KMS-11 (cell line): ENCODE measurements around the gene SPRED3.
"Not testable (repeated sequence)": the region's sequence is repeated elsewhere in the genome, so short reads cannot be mapped to it uniquely, and the experiment has no call there.

Source experiments
- H2AFZ ChIP-seq: fragments of 200-600 bp; sonication (generic); 2 replicates; pipeline ENCODE4 v1.6.1; 2016; ENCODE audit warnings: antibody characterized with exemption, mixed run types, low read depth
- H3K27ac ChIP-seq: fragments of 200-600 bp; sonication (generic); 2 replicates; pipeline ENCODE4 v1.6.1; 2016; ENCODE audit warnings: mild to moderate bottlenecking, mixed run types
- H3K27me3 ChIP-seq: fragments of 200-600 bp; sonication (generic); 2 replicates; pipeline ENCODE4 v1.6.1; 2017; ENCODE audit warnings: mild to moderate bottlenecking, low read depth, mixed run types, moderate library complexity; ENCODE audit not compliant: insufficient read depth
- H3K36me3 ChIP-seq: fragments of 200-600 bp; sonication (generic); 2 replicates; pipeline ENCODE4 v1.6.1; 2017; ENCODE audit warnings: mild to moderate bottlenecking, mixed run types; ENCODE audit not compliant: insufficient read depth
- H3K4me1 ChIP-seq: fragments of 200-600 bp; sonication (generic); 2 replicates; pipeline ENCODE4 v1.6.1; 2016; ENCODE audit warnings: mild to moderate bottlenecking, low read depth, mixed run types; ENCODE audit not compliant: poor library complexity, severe bottlenecking
- H3K4me2 ChIP-seq: fragments of 200-600 bp; sonication (generic); 2 replicates; pipeline ENCODE4 v1.7.0; 2016; ENCODE audit warnings: mild to moderate bottlenecking, mixed run types
- H3K4me3 ChIP-seq: fragments of 200-600 bp; sonication (generic); IDR thresholded peaks from 2 replicates; pipeline ENCODE4 v1.6.1; 2017; ENCODE audit warnings: low read depth, low read length, mixed read lengths; ENCODE audit not compliant: insufficient read depth
- H3K79me2 ChIP-seq: fragments of 200-600 bp; sonication (generic); 2 replicates; pipeline ENCODE4 v1.6.1; 2016; ENCODE audit warnings: low read depth, mixed run types; ENCODE audit not compliant: insufficient read depth
- H3K9ac ChIP-seq: fragments of 200-600 bp; sonication (generic); 2 replicates; pipeline ENCODE4 v1.6.1; 2016; ENCODE audit warnings: mild to moderate bottlenecking, mixed run types
- H4K20me1 ChIP-seq: fragments of 200-600 bp; sonication (generic); 2 replicates; pipeline ENCODE4 v1.6.1; 2016; ENCODE audit warnings: mild to moderate bottlenecking, mixed run types; ENCODE audit not compliant: insufficient read depth
- CTCF ChIP-seq: fragments of 200-600 bp; sonication (generic); conservative IDR thresholded peaks from 2 replicates; pipeline ENCODE4 v1.6.1; 2017; ENCODE audit warnings: low read depth, mild to moderate bottlenecking, antibody characterized with exemption, low read length, moderate library complexity, mixed read lengths

The SPRED3 gene

GRCh38 chr19:38405276-38405675 is 16.8 kb downstream of the SPRED3 start:
- no peak overlapping the region for H2AFZ ChIP-seq
- H3K79me2 ChIP-seq: no peaks in the 10 kb centered on the region
- no peak overlapping the region for H3K27ac ChIP-seq
- H4K20me1 ChIP-seq: no peaks in the 10 kb centered on the region
- H3K27me3 ChIP-seq: no peaks in the 10 kb centered on the region
- H3K4me2 ChIP-seq: no peak overlapping the region
- H3K9ac ChIP-seq: no peak overlapping the region
- no peak for TF ChIP-seq CTCF
- no peaks in the 10 kb centered on the region for H3K4me1 ChIP-seq
- H3K36me3 ChIP-seq: no peaks in the 10 kb centered on the region
- no peak overlapping the region for H3K4me3 ChIP-seq

- H3K9ac ChIP-seq: no peak overlapping the region
- TF ChIP-seq CTCF: no peak
- H3K27ac ChIP-seq: no peak overlapping the region
- no peaks in the 10 kb centered on the region for H3K4me1 ChIP-seq
- no peaks in the 10 kb centered on the region for H4K20me1 ChIP-seq
- H3K36me3 ChIP-seq: no peaks in the 10 kb centered on the region
- peaks cover 8% of the 10 kb centered on the region; the same call in 1 of the 2 replicates for H3K27me3 ChIP-seq
- no peaks in the 10 kb centered on the region for H3K79me2 ChIP-seq
- no peak overlapping the region for H3K4me3 ChIP-seq
- H3K4me2 ChIP-seq: no peak overlapping the region
- no peak overlapping the region for H2AFZ ChIP-seq
These were observed 21.2 kb downstream of the SPRED3 start for GRCh38 chr19:38409631-38410133.

DNA sequence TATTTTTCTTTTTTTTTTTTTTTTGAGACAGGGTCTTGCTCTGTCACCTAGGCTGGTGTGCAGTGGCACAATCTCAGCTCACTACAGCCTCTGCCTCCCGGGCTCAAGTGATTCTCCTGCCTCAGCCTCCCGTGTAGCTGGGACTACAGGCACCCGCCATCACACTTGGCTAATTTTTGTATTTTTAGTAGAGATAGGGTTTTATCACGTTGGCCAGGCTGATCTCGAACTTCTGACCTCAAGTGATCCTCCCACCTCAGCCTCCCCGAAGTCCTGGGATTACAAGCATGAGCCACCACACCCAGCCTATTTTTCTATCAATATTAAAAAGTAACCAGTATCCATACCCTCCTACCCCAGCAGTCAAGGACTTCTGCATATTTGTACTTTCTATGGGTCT is 21.9 kb downstream of the SPRED3 start:
- not testable (repeated sequence) for H3K9ac ChIP-seq, H2AFZ ChIP-seq, H3K4me1 ChIP-seq, H3K4me3 ChIP-seq, H4K20me1 ChIP-seq, H3K36me3 ChIP-seq, H3K4me2 ChIP-seq, H3K27ac ChIP-seq, H3K79me2 ChIP-seq
- H3K27me3 ChIP-seq: peaks cover 13% of the 10 kb centered on the region; the same call in 1 of the 2 replicates

DNA sequence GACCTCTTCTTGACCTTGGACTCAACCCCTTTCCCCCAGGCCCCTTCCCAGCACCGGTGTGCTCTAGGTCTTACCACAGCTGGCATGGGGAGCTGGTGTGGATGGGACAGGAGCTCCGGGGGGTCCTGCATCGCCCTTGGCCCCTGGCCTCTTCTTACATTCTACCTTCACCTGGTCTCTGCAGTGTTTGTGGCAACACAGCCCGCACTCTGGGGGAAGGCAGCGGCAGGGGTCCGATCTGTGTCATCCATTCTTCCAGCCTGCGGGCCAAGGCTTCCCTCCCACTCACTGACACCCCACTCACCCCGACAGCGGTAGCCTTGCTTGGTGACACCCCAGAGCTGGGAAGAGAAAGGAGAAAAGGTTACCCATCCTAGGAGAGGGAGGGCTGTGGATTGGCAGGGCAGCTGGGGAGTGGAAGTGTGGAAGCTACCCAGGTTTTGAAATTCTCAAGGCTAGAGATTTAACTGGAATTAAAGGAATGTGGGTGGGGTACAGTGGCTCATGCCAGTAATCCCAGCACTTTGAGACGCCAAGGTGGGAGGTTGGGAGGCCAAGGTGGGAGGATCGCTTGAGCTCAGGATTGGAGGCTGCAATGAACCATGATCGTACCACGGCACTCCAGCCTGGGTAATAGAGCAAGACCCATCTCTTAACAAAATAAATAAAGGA is 22.7 kb downstream of the SPRED3 start:
- Histone ChIP-seq H3K36me3 (no peaks in the 10 kb centered on the region), H3K4me3 (no peak overlapping the region)

GRCh38 chr19:38411898-38412297 is 23.4 kb downstream of the SPRED3 start:
- H3K9ac ChIP-seq, H3K79me2 ChIP-seq, H3K4me3 ChIP-seq, H2AFZ ChIP-seq, H3K36me3 ChIP-seq, H3K4me1 ChIP-seq, H4K20me1 ChIP-seq, H3K27ac ChIP-seq, H3K4me2 ChIP-seq: not testable (repeated sequence)
- peaks cover 13% of the 10 kb centered on the region; the same call in 1 of the 2 replicates for H3K27me3 ChIP-seq

More for the DNA sequence above, 22.7 kb downstream of the SPRED3 start:
- H3K79me2 ChIP-seq: no peaks in the 10 kb centered on the region
- H3K4me2 ChIP-seq: no peak overlapping the region
- peaks cover 13% of the 10 kb centered on the region; the same call in 1 of the 2 replicates for H3K27me3 ChIP-seq
- no peaks in the 10 kb centered on the region for H3K4me1 ChIP-seq
- H2AFZ ChIP-seq: no peak overlapping the region
- H4K20me1 ChIP-seq: no peaks in the 10 kb centered on the region
- H3K9ac ChIP-seq: no peak overlapping the region
- no peak overlapping the region for H3K27ac ChIP-seq
- TF ChIP-seq CTCF: no peak
